Measurements from ENCODE around the gene ABCG1. TPM values are rescaled to one million over a fixed set of nuclear protein-coding genes. Genes with fewer than 3 reads are reported as not detected.
A peak's percentile ranks its signal among the peaks of the same experiment; 100 is the strongest.

ABCG1 gene
- total RNA-seq, 2 donors from 2014 or later: 15.4 to 24.4 TPM

DNA sequence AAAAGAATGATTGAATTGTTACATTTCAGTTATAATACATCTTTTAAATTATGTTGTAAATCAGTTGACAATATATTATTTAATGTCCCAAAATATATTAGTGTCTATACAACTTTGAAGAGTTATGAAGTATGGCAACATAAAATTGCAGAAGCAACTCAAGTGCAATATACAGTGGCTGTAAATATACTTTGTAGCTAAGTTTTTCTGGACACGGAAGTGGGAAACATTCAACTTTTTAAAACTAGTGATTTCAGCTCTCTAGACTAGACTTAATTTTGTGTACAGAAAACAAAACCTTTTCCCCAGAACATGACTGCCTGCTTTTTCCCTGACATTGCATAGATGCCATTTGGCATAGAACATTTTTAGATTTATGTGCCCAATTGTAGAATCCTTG, 29.5 kb upstream of the ABCG1 start:
- ATAC-seq (no peak), DNase-seq (ENCODE audit: low spot score in 2 of 2) (no peak)
- H3K36me3 Mint-ChIP-seq: peaks cover 10 to 18% of the 10 kb centered on the region in 2 donors
- no peak overlapping the region for H3K27ac Mint-ChIP-seq
- H3K9me3 Mint-ChIP-seq: peaks cover 13 to 15% of the 10 kb centered on the region in 2 donors

DNA sequence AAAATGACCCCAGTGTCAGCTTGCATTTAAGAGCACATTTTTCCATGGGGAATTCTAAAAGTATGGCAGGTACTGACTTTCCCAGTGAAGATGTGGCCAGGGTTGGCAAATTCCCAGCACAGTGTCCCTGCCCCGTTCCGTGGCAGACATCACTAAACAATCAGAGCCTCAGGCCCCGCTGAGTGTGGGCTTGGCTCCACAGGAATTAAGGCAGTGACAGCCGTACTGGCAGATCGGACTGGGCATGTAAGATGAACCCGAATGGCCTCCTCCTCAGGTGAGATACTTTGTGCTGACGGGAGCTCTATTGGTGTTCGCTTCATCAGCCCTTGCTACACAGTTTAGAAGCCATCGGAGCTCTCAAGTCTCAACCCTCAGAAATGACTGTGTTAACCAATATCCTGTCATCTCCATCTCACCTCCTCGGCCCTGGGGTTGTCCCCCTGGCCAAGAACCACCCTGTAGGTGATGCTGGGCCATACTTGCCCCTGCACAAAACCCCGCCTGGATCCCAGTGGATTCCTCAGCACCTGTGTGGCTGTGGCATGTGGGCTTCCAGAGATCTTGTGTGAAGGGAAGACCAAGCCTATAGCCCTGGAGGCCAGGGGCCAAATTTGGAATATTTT, 29.0 kb upstream of the ABCG1 start:
- Mint-ChIP-seq H3K9me3 (peaks cover 13 to 15% of the 10 kb centered on the region in 2 donors), H3K36me3 (peaks cover 10 to 18% of the 10 kb centered on the region in 2 donors), H3K27ac (no peak overlapping the region)
- DNase-seq (ENCODE audit: low spot score in 2 of 2) (peak in 1 of 2 donors; percentile 50), ATAC-seq (peak; percentile 56 to 57)

DNA sequence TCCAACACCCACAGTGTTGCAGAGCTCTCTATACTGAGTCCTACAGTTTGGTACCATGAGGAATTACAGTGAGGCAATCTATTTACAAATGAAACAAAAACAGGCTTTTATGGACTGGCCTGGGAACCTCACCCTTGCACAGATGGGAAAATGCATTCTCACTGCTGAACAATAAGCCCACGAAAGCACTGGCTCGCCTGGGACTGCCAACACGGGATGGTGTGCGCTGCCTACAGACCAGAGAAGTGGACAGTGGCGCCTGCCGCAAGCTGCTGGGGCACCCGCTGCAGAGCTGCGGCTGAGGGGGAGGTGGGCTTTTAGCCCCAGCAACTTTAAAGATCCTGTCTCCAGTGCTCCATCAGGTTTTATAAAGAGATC, 28.5 kb upstream of the ABCG1 start:
- Mint-ChIP-seq H3K36me3 (peaks cover 10 to 16% of the 10 kb centered on the region in 2 donors), H3K9me3 (peaks cover 13 to 15% of the 10 kb centered on the region in 2 donors), H3K27ac (no peak overlapping the region)
- ATAC-seq: no peak
- DNase-seq (ENCODE audit: low spot score in 2 of 2): no peak

DNA sequence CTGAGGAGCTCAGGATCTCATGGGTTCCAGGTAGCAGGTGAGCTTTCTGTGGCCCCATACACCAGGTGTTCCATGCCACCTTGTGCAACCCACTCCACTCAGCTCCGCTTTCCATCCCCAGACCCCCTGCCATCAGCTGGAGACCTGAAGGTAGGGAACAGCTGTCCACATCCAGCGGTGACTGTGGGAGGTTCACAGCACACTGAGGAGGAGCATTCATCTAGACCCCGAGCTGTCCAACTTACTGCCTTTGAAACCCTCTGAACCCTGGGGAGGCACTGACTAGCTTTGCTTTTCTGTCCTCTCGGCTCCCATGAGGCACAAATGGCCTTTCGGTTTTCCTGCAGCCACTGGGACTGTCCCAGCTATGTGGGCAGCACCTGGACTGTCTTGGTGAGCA, 27.9 kb upstream of the ABCG1 start:
- H3K27ac Mint-ChIP-seq: no peak overlapping the region
- H3K36me3 Mint-ChIP-seq: peaks cover 10% of the 10 kb centered on the region in 2 donors
- H3K9me3 Mint-ChIP-seq: peaks cover 8 to 9% of the 10 kb centered on the region in 2 donors
- DNase-seq (ENCODE audit: low spot score in 2 of 2) (no peak), ATAC-seq (no peak)

DNA sequence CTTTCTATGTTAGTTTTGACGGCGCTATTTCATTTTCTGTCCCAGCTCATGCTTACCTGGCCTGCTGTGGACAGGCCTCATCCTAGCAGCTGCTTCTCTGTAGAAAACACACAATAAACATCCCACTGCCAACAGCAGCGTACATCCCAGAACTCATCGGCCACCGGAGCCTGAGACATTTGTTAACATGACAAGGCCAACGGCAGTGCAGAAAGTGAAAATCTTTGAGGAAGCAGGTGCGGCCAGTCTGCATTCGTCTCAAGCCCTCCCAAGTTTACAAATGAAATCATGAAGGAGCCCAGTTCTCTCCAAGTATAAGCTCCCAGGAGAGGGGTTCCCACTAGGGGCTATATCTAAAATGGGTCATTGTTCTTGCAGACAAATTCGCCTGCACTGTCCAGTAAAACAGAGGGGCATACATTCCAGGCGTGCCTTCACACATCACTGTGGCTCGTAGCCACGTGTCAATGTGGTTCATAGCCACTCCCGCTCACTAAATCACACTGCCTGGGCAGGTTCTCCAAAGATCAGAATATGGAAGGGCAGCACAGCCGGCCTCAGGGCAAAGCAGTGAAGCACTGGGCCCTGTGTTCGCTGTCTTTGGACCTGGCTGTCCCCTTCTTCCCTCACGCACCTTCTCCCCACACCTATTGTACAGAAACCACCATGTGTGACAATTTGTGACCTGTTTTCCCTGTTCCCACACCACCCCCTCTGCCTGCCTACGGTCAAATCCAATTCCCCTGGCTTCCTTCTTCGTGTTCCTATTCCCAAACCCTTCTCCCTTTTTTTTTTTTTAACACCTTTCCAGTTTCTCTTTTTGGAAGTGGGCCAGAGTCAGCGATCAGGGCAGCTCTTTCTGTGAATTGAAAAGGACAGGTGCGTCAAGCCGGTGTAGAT, 27.0 kb upstream of the ABCG1 start:
- H3K27ac Mint-ChIP-seq: no peak overlapping the region
- DNase-seq (ENCODE audit: low spot score in 2 of 2) (no peak), ATAC-seq (no peak)
- H3K36me3 Mint-ChIP-seq: peaks cover under 1% of the 10 kb centered on the region in 2 donors
- H3K9me3 Mint-ChIP-seq: no peaks in the 10 kb centered on the region

DNA sequence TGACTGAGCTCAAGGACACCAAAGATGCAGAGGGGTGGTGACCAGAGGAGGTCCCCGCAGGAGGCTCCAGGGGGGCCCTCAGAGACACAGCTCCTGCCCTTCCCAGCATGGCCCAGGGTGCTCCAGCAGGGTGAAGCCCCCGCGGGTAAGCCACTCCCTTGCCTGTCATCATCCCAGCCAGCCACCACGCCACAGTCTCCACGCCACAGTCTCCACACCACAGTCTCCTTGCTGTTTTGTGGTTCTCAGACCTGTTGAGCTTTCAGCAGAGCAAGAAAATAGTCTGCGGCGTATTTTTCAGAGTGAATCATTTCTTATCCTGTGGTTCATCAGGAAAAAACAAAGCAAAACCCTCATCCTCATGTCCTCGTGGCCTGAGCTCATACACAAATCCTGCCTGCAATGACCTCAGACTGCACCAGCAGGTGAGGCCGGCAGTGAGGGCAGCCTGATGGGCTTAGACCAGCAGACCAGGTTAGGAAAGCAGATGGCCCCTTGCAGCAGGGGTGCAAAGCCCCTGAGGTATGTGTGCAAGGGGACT, 25.7 kb upstream of the ABCG1 start:
- peak; percentile 65 to 81 for DNase-seq (ENCODE audit: low spot score in 2 of 2)
- H3K27ac Mint-ChIP-seq: peak overlapping the region; percentile 34 to 75
- H3K9me3 Mint-ChIP-seq: no peaks in the 10 kb centered on the region
- ATAC-seq: peak; percentile 62 to 73
- no peaks in the 10 kb centered on the region for H3K36me3 Mint-ChIP-seq

DNA sequence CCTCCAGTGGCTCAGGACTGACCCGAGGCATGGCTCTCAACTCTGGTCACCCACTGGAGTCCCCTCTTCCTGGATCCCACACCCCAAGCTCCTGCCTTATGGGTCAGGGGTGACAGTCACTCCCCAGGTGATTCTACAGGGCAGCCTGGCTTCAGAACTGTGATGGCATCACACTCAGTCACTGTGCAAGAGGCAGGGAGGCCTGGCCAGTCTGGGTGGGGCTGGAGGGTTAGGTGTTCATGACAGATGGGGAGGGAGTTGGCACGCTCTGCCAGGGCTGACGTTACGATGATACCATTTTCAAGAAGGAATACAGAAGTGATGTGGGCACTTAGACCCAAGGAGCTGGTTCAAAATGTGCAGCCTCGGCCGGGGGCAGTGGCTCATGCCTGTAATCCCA, 25.2 kb upstream of the ABCG1 start:
- no peaks in the 10 kb centered on the region for H3K9me3 Mint-ChIP-seq
- no peaks in the 10 kb centered on the region for H3K36me3 Mint-ChIP-seq
- peak overlapping the region; percentile 34 to 75 for H3K27ac Mint-ChIP-seq
- no peak for DNase-seq (ENCODE audit: low spot score in 2 of 2)
- ATAC-seq: peak; percentile 2

DNA sequence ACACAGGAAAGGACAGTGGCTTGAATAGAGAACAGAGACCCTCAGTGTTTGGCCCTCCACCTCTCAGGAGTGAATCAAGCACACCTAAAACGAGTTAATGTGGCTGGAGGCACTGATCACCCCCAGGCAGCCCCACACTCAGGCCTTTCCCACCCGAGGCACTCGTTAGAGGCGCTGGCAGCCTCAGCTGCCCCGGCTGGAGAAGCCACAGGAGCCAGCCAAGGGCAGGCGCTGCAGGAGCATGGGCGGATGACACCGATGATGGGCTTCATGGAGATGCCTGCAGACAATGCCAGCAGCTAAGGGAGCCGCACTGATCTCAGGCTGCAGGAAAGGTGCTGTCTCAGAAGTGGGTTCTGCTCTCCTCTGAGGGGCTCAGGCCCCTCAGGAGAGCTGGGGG, 24.1 kb upstream of the ABCG1 start:
- Mint-ChIP-seq H3K36me3 (no peaks in the 10 kb centered on the region), H3K9me3 (no peaks in the 10 kb centered on the region), H3K27ac (no peak overlapping the region)
- ATAC-seq (no peak), DNase-seq (ENCODE audit: low spot score in 2 of 2) (no peak)

DNA sequence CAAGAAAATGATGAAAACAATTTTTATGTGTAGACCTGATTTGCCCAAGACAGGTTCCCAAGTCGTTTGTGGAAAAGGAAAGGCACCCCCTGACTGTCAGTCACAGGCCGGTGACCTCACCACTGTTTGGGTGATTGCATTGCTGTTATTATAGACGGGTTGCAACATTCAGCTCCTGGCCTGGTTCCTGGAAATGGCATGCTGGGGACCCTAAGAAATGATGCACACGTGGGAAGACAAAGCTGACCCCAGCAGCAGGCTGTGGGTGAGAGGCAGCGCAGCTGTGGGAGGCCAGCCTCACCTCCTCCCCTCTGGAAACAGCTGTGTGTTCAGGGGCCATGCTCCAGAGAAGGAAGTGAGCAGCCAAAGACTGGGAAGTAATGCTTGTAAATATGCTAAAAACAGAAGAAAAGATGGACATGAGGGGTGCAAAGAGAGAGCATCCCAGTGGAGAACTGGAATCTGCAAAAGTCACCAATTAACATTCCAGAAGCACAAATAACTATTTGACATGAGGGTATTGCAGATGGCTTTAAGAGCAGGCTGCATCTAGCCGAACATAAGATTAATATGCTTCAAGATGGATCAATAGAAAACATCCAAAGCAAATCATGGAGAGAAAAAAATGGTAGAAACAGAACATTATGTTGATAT, 23.4 kb upstream of the ABCG1 start:
- no peak overlapping the region for H3K27ac Mint-ChIP-seq
- no peak for ATAC-seq
- DNase-seq (ENCODE audit: low spot score in 2 of 2): no peak
- H3K9me3 Mint-ChIP-seq: no peaks in the 10 kb centered on the region
- H3K36me3 Mint-ChIP-seq: no peaks in the 10 kb centered on the region

DNA sequence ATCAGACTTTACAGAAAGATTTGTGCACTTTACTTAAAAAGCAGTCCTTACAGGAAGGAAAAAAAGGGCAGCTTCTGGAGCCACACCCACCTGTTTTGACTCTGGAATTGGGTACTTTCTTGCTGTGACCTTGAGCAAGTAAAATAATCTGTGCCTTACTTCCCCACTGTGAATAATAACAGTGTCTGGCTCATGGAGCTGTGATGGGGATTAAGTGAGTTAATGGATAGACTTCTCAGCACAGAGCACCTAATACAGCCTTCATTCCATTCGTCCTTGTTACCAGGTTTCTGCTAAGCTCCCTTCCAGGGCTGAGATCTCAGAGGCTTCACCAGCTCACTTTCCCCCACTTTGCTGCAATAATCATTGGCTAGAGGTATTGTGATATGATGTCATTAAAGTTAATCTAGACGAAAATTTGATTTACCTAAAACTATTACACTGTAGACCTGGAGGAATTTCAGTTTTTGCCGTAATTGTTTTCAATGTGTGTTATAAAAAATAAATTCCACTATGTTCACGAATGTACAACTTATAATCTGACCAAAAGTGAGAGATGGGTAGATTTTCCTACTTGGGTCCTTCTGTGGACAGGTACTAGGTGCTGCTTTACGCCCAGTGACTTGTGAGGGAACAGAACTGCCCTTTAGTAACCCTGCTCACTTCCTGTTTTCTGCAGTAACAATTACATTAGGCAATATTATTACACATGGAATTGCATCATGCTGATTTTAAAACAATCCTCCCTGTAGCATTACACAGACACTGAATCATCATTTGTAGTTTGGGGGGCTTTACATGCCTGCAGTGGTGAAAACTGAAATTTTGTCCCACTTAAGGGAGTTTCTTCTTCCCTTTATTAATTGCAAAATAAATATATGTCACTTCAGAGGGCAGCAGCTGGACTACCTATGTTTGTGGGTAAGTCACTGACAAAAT, 19.7 kb upstream of the ABCG1 start:
- DNase-seq (ENCODE audit: low spot score in 2 of 2): no peak
- H3K9me3 Mint-ChIP-seq: no peaks in the 10 kb centered on the region
- H3K27ac Mint-ChIP-seq: no peak overlapping the region

DNA sequence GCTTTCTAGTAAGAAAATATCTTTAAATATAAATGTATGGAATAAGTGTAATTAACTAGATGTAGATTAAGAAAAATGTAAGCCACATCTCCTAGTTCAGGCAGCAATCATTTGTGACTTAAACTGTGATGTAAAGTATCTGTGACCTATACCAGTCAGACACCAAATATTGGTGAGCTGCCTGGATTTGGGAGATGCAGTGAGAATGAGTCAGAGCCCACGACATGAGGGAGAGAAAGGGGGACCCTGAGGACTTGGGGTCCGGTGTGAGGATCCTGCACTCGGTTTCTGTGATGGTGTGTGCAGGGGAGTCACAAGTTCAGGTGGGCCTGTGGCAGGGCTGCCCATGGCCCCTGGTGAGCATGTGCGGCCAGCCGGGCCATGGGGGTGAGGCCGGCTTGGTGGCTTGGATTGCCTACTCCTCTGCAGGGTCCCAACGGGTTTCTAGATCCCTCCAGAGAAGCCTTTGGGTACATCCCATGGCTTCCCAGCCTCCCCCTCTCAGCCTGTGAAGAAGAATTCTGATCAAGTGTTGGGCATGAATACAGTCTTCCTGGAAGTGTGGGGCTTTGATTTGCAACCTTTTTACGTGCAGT, 19.0 kb upstream of the ABCG1 start:
- H3K36me3 Mint-ChIP-seq: no peaks in the 10 kb centered on the region
- H3K9me3 Mint-ChIP-seq: no peaks in the 10 kb centered on the region
- ATAC-seq (peak; percentile 33 to 37), DNase-seq (ENCODE audit: low spot score in 2 of 2) (no peak)
- no peak overlapping the region for H3K27ac Mint-ChIP-seq

More for the DNA sequence above, 19.7 kb upstream of the ABCG1 start:
- no peaks in the 10 kb centered on the region for H3K36me3 Mint-ChIP-seq
- peak; percentile 48 to 49 for ATAC-seq

DNA sequence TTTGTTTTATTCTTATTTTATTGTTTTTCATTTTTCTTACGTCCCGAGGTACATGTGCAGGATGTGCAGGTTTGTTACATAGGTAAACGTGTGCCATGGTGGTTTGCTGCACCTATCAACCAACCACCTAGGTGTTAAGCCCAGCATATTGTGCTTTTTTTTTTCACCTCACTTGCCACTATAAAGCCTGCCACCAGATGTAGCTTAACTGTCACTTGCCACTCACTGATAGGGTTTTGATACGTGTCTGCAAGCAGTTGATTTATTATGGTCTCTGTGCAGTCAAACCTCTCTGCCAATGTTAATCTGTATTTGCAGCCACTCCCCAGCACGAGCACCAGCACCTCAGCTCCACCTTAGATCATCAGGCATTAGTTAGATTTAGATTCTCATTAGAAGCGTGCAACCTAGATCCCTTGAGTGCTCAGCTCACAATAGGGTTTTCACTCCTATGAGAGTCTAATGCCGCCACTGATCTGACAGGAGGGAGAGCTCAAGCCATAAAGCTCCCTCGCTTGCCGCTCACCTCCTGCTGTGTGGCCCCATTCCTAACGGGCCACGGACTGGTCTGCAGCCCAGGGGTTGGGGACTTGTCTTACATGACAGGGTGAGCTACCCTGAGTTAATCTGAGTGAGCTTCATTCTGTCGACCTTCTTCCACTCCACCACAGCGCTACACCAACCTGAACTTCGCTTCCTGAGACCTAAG, 17.9 kb upstream of the ABCG1 start:
- peak overlapping the region; percentile 16 to 39 for H3K27ac Mint-ChIP-seq
- ATAC-seq (peak in 1 of 2 donors; percentile 59), DNase-seq (ENCODE audit: low spot score in 2 of 2) (no peak)
- H3K36me3 Mint-ChIP-seq: no peaks in the 10 kb centered on the region
- H3K9me3 Mint-ChIP-seq: no peaks in the 10 kb centered on the region

DNA sequence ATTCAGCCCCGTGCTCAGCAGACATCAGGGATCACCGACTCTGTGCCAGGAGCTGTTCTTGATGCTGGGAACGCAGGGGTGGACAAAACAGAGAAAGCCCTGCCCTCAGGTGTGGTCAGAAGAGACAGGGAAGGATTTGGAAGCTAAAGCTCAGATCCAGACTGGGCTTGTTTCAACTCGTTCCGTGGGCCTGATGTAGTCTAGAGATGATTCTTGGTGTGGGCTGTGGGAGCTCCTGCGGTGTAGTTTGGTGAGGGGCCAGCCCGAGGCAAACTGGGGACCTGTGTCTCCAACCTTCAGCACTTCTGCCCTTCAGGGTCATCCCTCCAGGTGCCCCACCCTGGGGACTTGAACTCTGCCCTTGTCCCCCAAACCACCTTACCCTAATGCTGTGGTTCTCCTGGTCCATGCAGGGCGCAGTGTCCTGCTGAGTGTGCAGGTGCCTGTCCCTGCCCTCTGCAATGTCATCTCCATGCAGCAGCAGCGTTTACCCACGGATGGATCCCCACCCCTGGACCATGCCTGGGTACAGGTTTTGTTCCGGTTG, 17.3 kb upstream of the ABCG1 start:
- H3K27ac Mint-ChIP-seq: peak overlapping the region; percentile 16 to 39
- H3K36me3 Mint-ChIP-seq: no peaks in the 10 kb centered on the region
- H3K9me3 Mint-ChIP-seq: no peaks in the 10 kb centered on the region
- DNase-seq (ENCODE audit: low spot score in 2 of 2): no peak
- ATAC-seq: peak in 1 of 2 donors; percentile 52

DNA sequence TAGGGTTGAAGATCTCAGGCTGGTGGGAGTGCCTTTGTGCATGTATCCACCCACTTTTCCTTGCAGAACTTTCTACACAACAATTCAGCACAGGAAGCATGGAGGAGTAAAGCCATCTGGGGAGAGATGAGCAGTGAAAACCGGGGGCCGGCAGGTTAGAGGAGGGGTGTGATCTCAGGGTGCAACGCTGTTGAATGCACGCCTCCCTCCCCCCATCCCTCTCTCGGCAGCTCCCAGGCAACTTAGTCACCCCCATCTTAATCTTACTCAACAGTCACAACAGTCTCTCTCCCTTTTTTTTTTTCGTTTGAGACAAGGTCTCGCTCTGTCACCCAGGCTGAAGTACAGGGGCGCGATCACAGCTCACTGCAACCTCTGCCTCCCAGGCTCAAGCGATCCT, 16.6 kb upstream of the ABCG1 start:
- no peak overlapping the region for H3K27ac Mint-ChIP-seq
- peak in 1 of 2 donors; percentile 35 for ATAC-seq
- no peaks in the 10 kb centered on the region for H3K9me3 Mint-ChIP-seq
- no peaks in the 10 kb centered on the region for H3K36me3 Mint-ChIP-seq
- no peak for DNase-seq (ENCODE audit: low spot score in 2 of 2)

DNA sequence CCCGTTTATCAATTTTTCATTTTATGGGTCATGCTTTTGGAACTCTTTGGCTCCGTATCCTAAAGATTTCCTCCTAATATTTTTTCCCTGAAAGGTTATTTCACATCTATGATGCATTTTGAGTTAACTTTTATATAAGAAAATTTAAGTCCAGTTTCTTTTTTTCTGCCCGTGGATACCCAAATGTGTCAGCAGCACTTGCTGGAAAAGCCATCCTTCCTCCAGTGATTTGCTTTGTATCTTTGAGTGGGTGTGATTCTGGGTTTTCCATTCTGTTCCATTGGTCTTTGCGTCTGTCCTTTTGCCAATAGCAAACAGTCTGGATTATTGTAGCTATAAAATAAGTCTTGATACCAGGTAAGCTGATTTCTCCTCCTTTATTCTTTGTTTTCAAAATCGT, 15.6 kb upstream of the ABCG1 start:
- ATAC-seq (no peak), DNase-seq (ENCODE audit: low spot score in 2 of 2) (no peak)
- Mint-ChIP-seq H3K36me3 (no peaks in the 10 kb centered on the region), H3K27ac (no peak overlapping the region), H3K9me3 (no peaks in the 10 kb centered on the region)
